Fibroblast of villous mesenchyme (primary cell): ENCODE results near the gene CAPZA2. TPM values are rescaled to one million over a fixed set of nuclear protein-coding genes. Genes with fewer than 3 reads are reported as not detected.

Experiments
- DNase-seq: peaks from one replicate; pipeline ENCODE4 v3.0.0-alpha.2; 2010; ENCODE audit warnings: low read depth
- H3K4me3 ChIP-seq: 2 replicates; pipeline ENCODE4 v1.5.1; 2011; ENCODE audit warnings: low read depth, mild to moderate bottlenecking, low read length
- total RNA-seq: library from RNA; depleted of rRNA; stranded (reverse); fragments of >200 nt; gene quantifications from 2 replicates; pipeline ENCODE4 v1.2.3, GENCODE V29; 2012
- TF ChIP-seq, protein P1 (sequence below): IDR thresholded peaks from 2 replicates; pipeline ENCODE4 v1.5.1; 2012; ENCODE audit warnings: low read depth, mild to moderate bottlenecking, low read length; ENCODE audit not compliant: insufficient read depth

The CAPZA2 gene
- total RNA-seq, 1 donor = 194 TPM

- no peak overlapping the region for H3K4me3 ChIP-seq
- TF ChIP-seq, protein P1, sequence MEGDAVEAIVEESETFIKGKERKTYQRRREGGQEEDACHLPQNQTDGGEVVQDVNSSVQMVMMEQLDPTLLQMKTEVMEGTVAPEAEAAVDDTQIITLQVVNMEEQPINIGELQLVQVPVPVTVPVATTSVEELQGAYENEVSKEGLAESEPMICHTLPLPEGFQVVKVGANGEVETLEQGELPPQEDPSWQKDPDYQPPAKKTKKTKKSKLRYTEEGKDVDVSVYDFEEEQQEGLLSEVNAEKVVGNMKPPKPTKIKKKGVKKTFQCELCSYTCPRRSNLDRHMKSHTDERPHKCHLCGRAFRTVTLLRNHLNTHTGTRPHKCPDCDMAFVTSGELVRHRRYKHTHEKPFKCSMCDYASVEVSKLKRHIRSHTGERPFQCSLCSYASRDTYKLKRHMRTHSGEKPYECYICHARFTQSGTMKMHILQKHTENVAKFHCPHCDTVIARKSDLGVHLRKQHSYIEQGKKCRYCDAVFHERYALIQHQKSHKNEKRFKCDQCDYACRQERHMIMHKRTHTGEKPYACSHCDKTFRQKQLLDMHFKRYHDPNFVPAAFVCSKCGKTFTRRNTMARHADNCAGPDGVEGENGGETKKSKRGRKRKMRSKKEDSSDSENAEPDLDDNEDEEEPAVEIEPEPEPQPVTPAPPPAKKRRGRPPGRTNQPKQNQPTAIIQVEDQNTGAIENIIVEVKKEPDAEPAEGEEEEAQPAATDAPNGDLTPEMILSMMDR = no peak
- no peak for DNase-seq
These were observed 80.1 kb downstream of the CAPZA2 start for GRCh38 chr7:116942504-116942903.

GRCh38 chr7:116948934-116949333 is 86.5 kb downstream of the CAPZA2 start:
- TF ChIP-seq, protein P1 = no peak
- no peak for DNase-seq
- no peak overlapping the region for H3K4me3 ChIP-seq

GRCh38 chr7:116949941-116950801 is 87.8 kb downstream of the CAPZA2 start:
- TF ChIP-seq, protein P1 = no peak
- DNase-seq = no peak
- H3K4me3 ChIP-seq = no peak overlapping the region

GRCh38 chr7:116950889-116951351 is 88.5 kb downstream of the CAPZA2 start:
- TF ChIP-seq, protein P1 = no peak
- H3K4me3 ChIP-seq = no peak overlapping the region
- DNase-seq = no peak

GRCh38 chr7:116951366-116952292 is 89.2 kb downstream of the CAPZA2 start:
- peak overlapping the region; percentile 86 for H3K4me3 ChIP-seq
- TF ChIP-seq, protein P1 = no peak
- peak; percentile 33 for DNase-seq

GRCh38 chr7:116952635-116953371 is 90.4 kb downstream of the CAPZA2 start:
- DNase-seq = peak; percentile 61
- H3K4me3 ChIP-seq = peak overlapping the region; percentile 86
- TF ChIP-seq, protein P1 = no peak
